Left ventricle myocardium inferior (tissue), 1 donor: ENCODE measurements around the gene PRR19. TPM values are rescaled to one million over a fixed set of nuclear protein-coding genes. Genes with fewer than 3 reads are reported as not detected.

Experiments used
- DNase-seq: peaks from one replicate; pipeline ENCODE4 v3.0.0-alpha.2; 2020
- H3K27ac ChIP-seq: fragments of 200-600 bp; replicated peaks from 2 replicates; pipeline ENCODE4 v1.8.0; 2021
- H3K27me3 ChIP-seq: fragments of 200-600 bp; 2 replicates; pipeline ENCODE4 v1.8.0; 2021; ENCODE audit warnings: low read depth
- H3K36me3 ChIP-seq: fragments of 200-600 bp; 2 replicates; pipeline ENCODE4 v1.8.0; 2021
- H3K4me1 ChIP-seq: fragments of 200-600 bp; 2 replicates; pipeline ENCODE4 v1.8.0; 2021
- H3K4me3 ChIP-seq: fragments of 200-600 bp; 2 replicates; pipeline ENCODE4 v1.8.0; 2021; ENCODE audit warnings: mild to moderate bottlenecking, moderate library complexity
- H3K9me3 ChIP-seq: fragments of 200-600 bp; replicated peaks from 2 replicates; pipeline ENCODE4 v1.8.0; 2021
- intact Hi-C: fragments of 100-400 bp; cut with micrococcal nuclease; formaldehyde crosslinking; loops from one replicate; pipeline ENCODE4 v1.11.0; 2022
- total RNA-seq: library from RNA; stranded (reverse); fragmentation: NEBNext Ultra II Directional; extraction: Animal tissue kit (Norgen Biotek cat#: 25700); gene quantifications from one replicate; pipeline ENCODE4 v1.2.1, GENCODE V29; 2021
- TF ChIP-seq, protein P1 (sequence below): fragments of 200-600 bp; IDR thresholded peaks from 2 replicates; pipeline ENCODE4 v1.8.0; 2021; ENCODE audit warnings: antibody characterized with exemption, mild to moderate bottlenecking, borderline replicate concordance
- donor health status: DM: no; HTN: yes; CAD: no; lungs with severe emphysema.

The PRR19 gene
- total RNA-seq, 1 donor from 2014 or later, result not detected

GRCh38 chr19:42271045-42271419 lies 30.9 kb upstream of the PRR19 start:
- H3K27ac ChIP-seq, result peak overlapping the region; percentile 91
- no peak for DNase-seq
- H3K4me3 ChIP-seq, result peak overlapping the region; percentile 71
- TF ChIP-seq, protein P1, sequence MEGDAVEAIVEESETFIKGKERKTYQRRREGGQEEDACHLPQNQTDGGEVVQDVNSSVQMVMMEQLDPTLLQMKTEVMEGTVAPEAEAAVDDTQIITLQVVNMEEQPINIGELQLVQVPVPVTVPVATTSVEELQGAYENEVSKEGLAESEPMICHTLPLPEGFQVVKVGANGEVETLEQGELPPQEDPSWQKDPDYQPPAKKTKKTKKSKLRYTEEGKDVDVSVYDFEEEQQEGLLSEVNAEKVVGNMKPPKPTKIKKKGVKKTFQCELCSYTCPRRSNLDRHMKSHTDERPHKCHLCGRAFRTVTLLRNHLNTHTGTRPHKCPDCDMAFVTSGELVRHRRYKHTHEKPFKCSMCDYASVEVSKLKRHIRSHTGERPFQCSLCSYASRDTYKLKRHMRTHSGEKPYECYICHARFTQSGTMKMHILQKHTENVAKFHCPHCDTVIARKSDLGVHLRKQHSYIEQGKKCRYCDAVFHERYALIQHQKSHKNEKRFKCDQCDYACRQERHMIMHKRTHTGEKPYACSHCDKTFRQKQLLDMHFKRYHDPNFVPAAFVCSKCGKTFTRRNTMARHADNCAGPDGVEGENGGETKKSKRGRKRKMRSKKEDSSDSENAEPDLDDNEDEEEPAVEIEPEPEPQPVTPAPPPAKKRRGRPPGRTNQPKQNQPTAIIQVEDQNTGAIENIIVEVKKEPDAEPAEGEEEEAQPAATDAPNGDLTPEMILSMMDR, result no peak
- peaks cover 54% of the 10 kb centered on the region for H3K4me1 ChIP-seq
- H3K27me3 ChIP-seq, result no peaks in the 10 kb centered on the region
- H3K9me3 ChIP-seq, result no peaks in the 10 kb centered on the region
- H3K36me3 ChIP-seq, result peaks cover 32% of the 10 kb centered on the region
- intact Hi-C loops, result no loop called here

- Histone ChIP-seq H3K4me3 (no peak overlapping the region), H3K9me3 (no peaks in the 10 kb centered on the region), H3K4me1 (peaks cover 63% of the 10 kb centered on the region), H3K27ac (peak overlapping the region; percentile 91), H3K27me3 (no peaks in the 10 kb centered on the region), H3K36me3 (peaks cover 32% of the 10 kb centered on the region)
- intact Hi-C loops, result no loop called here
- no peak for DNase-seq
- TF ChIP-seq, protein P1, result no peak
Observed at GRCh38 chr19:42271861-42272534, 29.9 kb upstream of the PRR19 start.

DNA sequence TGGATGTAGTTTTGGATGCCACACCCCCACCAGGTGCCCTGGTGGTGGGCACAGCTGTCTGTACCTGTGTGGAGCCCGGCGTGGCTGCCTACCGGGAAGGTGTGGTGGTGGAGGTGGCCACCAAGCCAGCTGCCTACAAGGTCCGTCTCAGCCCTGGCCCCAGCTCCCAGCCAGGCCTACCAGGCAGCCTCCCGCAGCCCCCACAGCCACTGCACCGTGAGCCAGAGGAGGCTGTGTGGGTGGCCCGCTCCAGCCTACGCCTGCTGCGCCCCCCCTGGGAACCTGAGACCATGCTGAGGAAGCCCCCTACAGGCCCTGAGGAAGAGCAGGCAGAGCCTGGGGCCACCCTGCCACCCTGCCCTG lies 29.4 kb upstream of the PRR19 start:
- H3K36me3 ChIP-seq, result peaks cover 32% of the 10 kb centered on the region
- no peak for DNase-seq

GRCh38 chr19:42272989-42273406 lies 28.9 kb upstream of the PRR19 start:
- no peak overlapping the region for H3K27ac ChIP-seq
- no peak overlapping the region for H3K4me3 ChIP-seq
- intact Hi-C loops, result no loop called here
- H3K36me3 ChIP-seq, result peaks cover 32% of the 10 kb centered on the region
- DNase-seq, result no peak
- no peaks in the 10 kb centered on the region for H3K27me3 ChIP-seq
- no peaks in the 10 kb centered on the region for H3K9me3 ChIP-seq
- TF ChIP-seq, protein P1, result no peak
- H3K4me1 ChIP-seq, result peaks cover 68% of the 10 kb centered on the region

More for the DNA sequence above, 29.4 kb upstream of the PRR19 start:
- Histone ChIP-seq H3K4me3 (no peak overlapping the region), H3K4me1 (peaks cover 68% of the 10 kb centered on the region), H3K27me3 (no peaks in the 10 kb centered on the region), H3K27ac (no peak overlapping the region), H3K9me3 (no peaks in the 10 kb centered on the region)
- TF ChIP-seq, protein P1, result no peak
- intact Hi-C loops, result no loop called here

GRCh38 chr19:42273407-42274064 lies 28.4 kb upstream of the PRR19 start:
- no peak overlapping the region for H3K4me3 ChIP-seq
- no peaks in the 10 kb centered on the region for H3K9me3 ChIP-seq
- H3K36me3 ChIP-seq, result peaks cover 32% of the 10 kb centered on the region
- no peak for DNase-seq
- intact Hi-C loops, result no loop called here
- H3K27ac ChIP-seq, result no peak overlapping the region
- no peaks in the 10 kb centered on the region for H3K27me3 ChIP-seq
- H3K4me1 ChIP-seq, result peaks cover 73% of the 10 kb centered on the region
- TF ChIP-seq, protein P1, result no peak
